SK-N-SH treated with all-trans-retinoic acid at 6 μM for 48 hours (cell line): Measurements from ENCODE around the gene UBXN4.

Source experiments
- ATAC-seq: fragments of 200-7000 bp; cut with Tn5 transposase; 3 replicates; pipeline ENCODE4 v1.9.1; 2020; ENCODE audit warnings: mild to moderate bottlenecking, moderate library complexity
- ARNTL ChIP-seq: fragments of 450-650 bp; formaldehyde crosslinking; IDR thresholded peaks from 2 replicates; pipeline ENCODE4 v1.5.0; 2020; ENCODE audit warnings: low read depth, mild to moderate bottlenecking, moderate library complexity, borderline replicate concordance
- BACH2 ChIP-seq: fragments of 250-450 bp; sonication (Bioruptor Pico); IDR thresholded peaks from 2 replicates; pipeline ENCODE4 v1.9.0; 2021; ENCODE audit warnings: mild to moderate bottlenecking, borderline replicate concordance
- CREB5 ChIP-seq: fragments of 250-450 bp; sonication (Bioruptor Pico); IDR thresholded peaks from 2 replicates; pipeline ENCODE4 v1.5.1; 2020; ENCODE audit warnings: low read depth, mild to moderate bottlenecking, moderate library complexity
- CSDC2 ChIP-seq: fragments of 250-450 bp; sonication (Bioruptor Pico); IDR thresholded peaks from 2 replicates; pipeline ENCODE4 v1.5.0; 2020; ENCODE audit warnings: mild to moderate bottlenecking, moderate library complexity
- ESRRG ChIP-seq: fragments of 250-450 bp; sonication (Bioruptor Pico); IDR thresholded peaks from 2 replicates; pipeline ENCODE4 v1.6.1; 2021; ENCODE audit warnings: mild to moderate bottlenecking
- GLIS3 ChIP-seq: fragments of 250-450 bp; sonication (Bioruptor Pico); IDR thresholded peaks from 2 replicates; pipeline ENCODE4 v1.5.0; 2020; ENCODE audit warnings: mild to moderate bottlenecking, moderate library complexity
- ISL1 ChIP-seq: fragments of 250-450 bp; sonication (Bioruptor Pico); IDR thresholded peaks from 2 replicates; pipeline ENCODE4 v2.1.2; 2022; ENCODE audit warnings: mild to moderate bottlenecking, moderate library complexity
- OSR1 ChIP-seq: fragments of 250-450 bp; sonication (Bioruptor Pico); IDR thresholded peaks from 2 replicates; pipeline ENCODE4 v1.8.0; 2022; ENCODE audit warnings: moderate library complexity, mild to moderate bottlenecking, inconsistent platforms
- PATZ1 ChIP-seq: fragments of 250-450 bp; sonication (Bioruptor Pico); IDR thresholded peaks from 2 replicates; pipeline ENCODE4 v1.8.0; 2020; ENCODE audit warnings: mild to moderate bottlenecking, moderate library complexity, borderline replicate concordance
- POU6F1 ChIP-seq: fragments of 250-450 bp; sonication (Bioruptor Pico); IDR thresholded peaks from 2 replicates; pipeline ENCODE4 v1.8.0; 2021; ENCODE audit warnings: low read depth, mild to moderate bottlenecking, moderate library complexity, borderline replicate concordance
- PPARA ChIP-seq: fragments of 250-450 bp; sonication (Bioruptor Pico); IDR thresholded peaks from 2 replicates; pipeline ENCODE4 v1.5.0; 2020; ENCODE audit warnings: mild to moderate bottlenecking, borderline replicate concordance
- RARB ChIP-seq: fragments of 250-450 bp; sonication (Bioruptor Pico); IDR thresholded peaks from 2 replicates; pipeline ENCODE4 v1.8.0; 2021; ENCODE audit warnings: mild to moderate bottlenecking, moderate library complexity
- SNAI2 ChIP-seq: fragments of 250-450 bp; sonication (Bioruptor Pico); IDR thresholded peaks from 2 replicates; pipeline ENCODE4 v1.5.0; 2020; ENCODE audit warnings: mild to moderate bottlenecking, moderate library complexity
- TCF4 ChIP-seq: fragments of 250-450 bp; sonication (Bioruptor Pico); IDR thresholded peaks from 2 replicates; pipeline ENCODE4 v1.8.0; 2021; ENCODE audit warnings: mild to moderate bottlenecking, moderate library complexity, borderline replicate concordance
- TOX ChIP-seq: fragments of 250-450 bp; sonication (Bioruptor Pico); IDR thresholded peaks from 2 replicates; pipeline ENCODE4 v1.8.0; 2021; ENCODE audit warnings: mild to moderate bottlenecking, moderate library complexity, borderline replicate concordance
- TSHZ2 ChIP-seq: fragments of 250-450 bp; sonication (Bioruptor Pico); IDR thresholded peaks from 2 replicates; pipeline ENCODE4 v1.5.0; 2020; ENCODE audit warnings: mild to moderate bottlenecking, moderate library complexity
- ZC3H10 ChIP-seq: fragments of 250-450 bp; sonication (Bioruptor Pico); IDR thresholded peaks from 2 replicates; pipeline ENCODE4 v1.5.1; 2021; ENCODE audit warnings: mild to moderate bottlenecking, moderate library complexity
- ZFP3 ChIP-seq: fragments of 250-450 bp; sonication (Bioruptor Pico); IDR thresholded peaks from 2 replicates; pipeline ENCODE4 v1.5.0; 2020; ENCODE audit warnings: mild to moderate bottlenecking, moderate library complexity
- ZFP30 ChIP-seq: fragments of 450-650 bp; formaldehyde crosslinking; IDR thresholded peaks from 2 replicates; pipeline ENCODE4 v1.5.0; 2022; ENCODE audit warnings: mild to moderate bottlenecking, moderate library complexity
- ZNF565 ChIP-seq: fragments of 450-650 bp; formaldehyde crosslinking; conservative IDR thresholded peaks from 2 replicates; pipeline ENCODE4 v1.5.0; 2020; ENCODE audit warnings: low read depth, mild to moderate bottlenecking, moderate library complexity

UBXN4 gene

DNA sequence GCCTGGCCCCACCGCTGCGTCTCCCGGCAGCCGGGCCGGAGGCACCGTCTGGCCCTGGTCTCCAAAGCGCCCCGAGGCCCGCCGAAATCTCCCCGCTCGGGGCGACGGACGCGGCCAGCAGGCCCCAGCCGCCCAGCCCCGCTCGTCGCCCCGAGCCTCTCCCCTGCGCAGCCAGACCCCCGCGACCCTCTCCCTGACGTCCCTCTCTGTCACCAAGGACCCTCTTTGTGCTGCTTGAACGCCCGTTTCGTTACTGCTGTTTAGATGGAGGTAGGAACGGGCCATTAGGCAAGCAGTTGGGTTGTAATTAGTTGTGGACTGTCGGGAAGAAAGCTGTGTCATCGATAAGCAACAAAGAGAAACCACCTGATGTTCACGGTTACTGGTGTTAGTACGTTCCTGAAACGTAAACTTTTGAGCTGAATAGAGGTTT, 686 bp downstream of the UBXN4 start:
- TF ChIP-seq OSR1 (CRISPR knock-in tag) (no peak), CREB5 (CRISPR knock-in tag) (no peak), PATZ1 (no peak), GLIS3 (no peak), ZNF565 (CRISPR knock-in tag) (no peak), TOX (CRISPR knock-in tag) (no peak), BACH2 (CRISPR knock-in tag) (no peak), RARB (CRISPR knock-in tag) (no peak), ZFP30 (CRISPR knock-in tag) (no peak), PPARA (CRISPR knock-in tag) (no peak), ZFP3 (CRISPR knock-in tag) (no peak), POU6F1 (CRISPR knock-in tag) (no peak)
- peak; percentile 37 for ATAC-seq

DNA sequence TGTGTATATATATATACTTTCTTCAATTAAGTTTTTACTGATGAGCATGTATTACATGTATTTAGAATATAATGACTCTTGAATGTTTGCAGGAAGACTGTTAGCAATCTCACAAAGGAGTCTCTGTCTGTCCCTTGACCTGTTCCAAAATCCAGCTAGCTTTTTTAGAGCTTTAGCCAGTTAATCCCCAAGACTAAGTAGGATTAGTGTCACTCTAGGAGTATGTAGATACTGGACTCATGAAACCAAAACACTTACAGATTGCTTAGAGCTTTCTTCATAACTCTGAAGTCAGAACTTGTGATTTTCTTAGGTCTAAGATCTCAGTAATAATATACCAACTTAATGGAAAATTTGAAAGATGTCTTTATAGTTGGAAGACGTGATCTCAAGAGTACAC, 2.2 kb downstream of the UBXN4 start:
- TF ChIP-seq TSHZ2 (CRISPR knock-in tag) = no peak
- no peak for TF ChIP-seq ESRRG (CRISPR knock-in tag)
- no peak for TF ChIP-seq ZFP3 (CRISPR knock-in tag)
- TF ChIP-seq ZC3H10 (CRISPR knock-in tag) = no peak
- ATAC-seq = no peak

- ATAC-seq = no peak
- TF ChIP-seq RARB (CRISPR knock-in tag) (no peak), SNAI2 (no peak), CSDC2 (CRISPR knock-in tag) (no peak), ARNTL (CRISPR knock-in tag) (no peak), ISL1 (CRISPR knock-in tag) (no peak), POU6F1 (CRISPR knock-in tag) (no peak), TCF4 (CRISPR knock-in tag) (no peak), ZFP30 (CRISPR knock-in tag) (no peak)
These were observed 3.2 kb downstream of the UBXN4 start for GRCh38 chr2:135744760-135745314.

- TF ChIP-seq TCF4 (CRISPR knock-in tag) = no peak
- TF ChIP-seq ZC3H10 (CRISPR knock-in tag) = no peak
- no peak for TF ChIP-seq SNAI2
- peak; percentile 62 for TF ChIP-seq ISL1 (CRISPR knock-in tag)
- TF ChIP-seq ARNTL (CRISPR knock-in tag) = no peak
- peak; percentile 5; the same call in 2 of the 3 replicates for ATAC-seq
These were observed 3.9 kb downstream of the UBXN4 start for GRCh38 chr2:135745545-135745944.
